Left ventricle myocardium inferior (tissue), 1 donor: ENCODE results near the gene TAF11L5. TPM values are rescaled to one million over a fixed set of nuclear protein-coding genes. Genes with fewer than 3 reads are reported as not detected.
"Not testable (repeated sequence)": the region's sequence is repeated elsewhere in the genome, so short reads cannot be mapped to it uniquely, and the experiment has no call there.

Experiments
- DNase-seq: peaks from one replicate; pipeline ENCODE4 v3.0.0-alpha.2; 2020
- H3K27ac ChIP-seq: fragments of 200-600 bp; replicated peaks from 2 replicates; pipeline ENCODE4 v1.8.0; 2021
- H3K27me3 ChIP-seq: fragments of 200-600 bp; 2 replicates; pipeline ENCODE4 v1.8.0; 2021; ENCODE audit warnings: low read depth
- H3K36me3 ChIP-seq: fragments of 200-600 bp; 2 replicates; pipeline ENCODE4 v1.8.0; 2021
- H3K4me1 ChIP-seq: fragments of 200-600 bp; 2 replicates; pipeline ENCODE4 v1.8.0; 2021
- H3K4me3 ChIP-seq: fragments of 200-600 bp; 2 replicates; pipeline ENCODE4 v1.8.0; 2021; ENCODE audit warnings: mild to moderate bottlenecking, moderate library complexity
- H3K9me3 ChIP-seq: fragments of 200-600 bp; replicated peaks from 2 replicates; pipeline ENCODE4 v1.8.0; 2021
- intact Hi-C: fragments of 100-400 bp; cut with micrococcal nuclease; formaldehyde crosslinking; loops from one replicate; pipeline ENCODE4 v1.11.0; 2022
- total RNA-seq: library from RNA; stranded (reverse); fragmentation: NEBNext Ultra II Directional; extraction: Animal tissue kit (Norgen Biotek cat#: 25700); gene quantifications from one replicate; pipeline ENCODE4 v1.2.1, GENCODE V29; 2021
- donor health status: DM: no; HTN: yes; CAD: no; lungs with severe emphysema.

The TAF11L5 gene
- total RNA-seq, 1 donor from 2014 or later = not detected

GRCh38 chr5:17526504-17526903, 1.5 kb downstream of the TAF11L5 start:
- DNase-seq, H3K27ac ChIP-seq, H3K4me1 ChIP-seq, H3K9me3 ChIP-seq, intact Hi-C loops, H3K27me3 ChIP-seq, H3K4me3 ChIP-seq, H3K36me3 ChIP-seq: not testable (repeated sequence)

DNA sequence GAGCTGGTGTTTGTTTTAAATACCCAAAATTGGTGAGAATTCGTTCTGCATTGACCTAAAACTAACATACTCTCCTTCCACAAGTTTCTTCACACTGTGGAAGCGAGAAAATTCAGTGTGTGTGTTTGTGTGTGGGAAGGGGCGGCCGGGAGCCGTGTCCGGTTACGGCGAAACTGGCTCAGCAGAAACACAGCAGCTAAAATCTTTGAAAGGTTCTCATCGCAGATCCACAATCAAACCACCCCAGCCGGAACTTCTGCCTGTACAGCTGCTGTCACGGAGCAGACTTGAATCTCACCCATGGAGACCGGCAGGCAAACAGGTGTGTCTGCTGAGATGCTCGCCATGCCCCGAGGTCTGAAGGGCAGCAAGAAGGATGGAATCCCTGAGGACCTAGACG, 3.3 kb downstream of the TAF11L5 start, which contains the start of gene TAF11L6:
TSS of gene TAF11L6 (plus strand) at position 301 of the 400 bp plus-strand sequence.
- intact Hi-C loops = not testable (repeated sequence)

More for the DNA sequence above, 3.3 kb downstream of the TAF11L5 start, which contains the start of gene TAF11L6:
- not testable (repeated sequence) for H3K4me1 ChIP-seq, H3K36me3 ChIP-seq, H3K27me3 ChIP-seq, H3K27ac ChIP-seq, H3K4me3 ChIP-seq, DNase-seq, H3K9me3 ChIP-seq

Other genes with a start within 250 kb of the TAF11L5 start
- not detected for gene TAF11L2, start 27.0 kb upstream of the TAF11L5 start, total RNA-seq
- gene TAF11L3, start 6.9 kb upstream of the TAF11L5 start, total RNA-seq = not detected
- not detected for gene TAF11L4, start 3.4 kb upstream of the TAF11L5 start, total RNA-seq
- gene TAF11L6, start 3.4 kb downstream of the TAF11L5 start, total RNA-seq = not detected
- gene TAF11L7, start 60.5 kb downstream of the TAF11L5 start, total RNA-seq = not detected
- gene TAF11L8, start 65.7 kb downstream of the TAF11L5 start, total RNA-seq = not detected
- not detected for gene TAF11L9, start 69.2 kb downstream of the TAF11L5 start, total RNA-seq
- not detected for gene TAF11L10, start 72.6 kb downstream of the TAF11L5 start, total RNA-seq
- not detected for gene TAF11L11, start 78.9 kb downstream of the TAF11L5 start, total RNA-seq
- gene TAF11L12, start 85.2 kb downstream of the TAF11L5 start, total RNA-seq = not detected
- not detected for gene TAF11L13, start 106.9 kb downstream of the TAF11L5 start, total RNA-seq
- gene TAF11L14, start 109.2 kb downstream of the TAF11L5 start, total RNA-seq = not detected